HG03439 (cell line): Measurements from ENCODE around the gene MYL2.
A peak's percentile ranks its signal among the peaks of the same experiment; 100 is the strongest.

Experiments
- ATAC-seq: cut with Tn5 transposase; IDR thresholded peaks from one replicate; pipeline ENCODE4 v1.9.1; 2021; ENCODE audit warnings: mild to moderate bottlenecking, moderate library complexity; ENCODE audit not compliant: unreplicated experiment

MYL2 gene

GRCh38 chr12:110930348-110931314, 10.3 kb upstream of the MYL2 start:
- no peak for ATAC-seq

- no peak for ATAC-seq
Observed at GRCh38 chr12:110929818-110930217, 9.4 kb upstream of the MYL2 start.

GRCh38 chr12:110928700-110929099, 8.3 kb upstream of the MYL2 start:
- no peak for ATAC-seq

- no peak for ATAC-seq
Observed at GRCh38 chr12:110927546-110927945, 7.2 kb upstream of the MYL2 start.

GRCh38 chr12:110923692-110924334, 3.4 kb upstream of the MYL2 start:
- ATAC-seq, result no peak

- ATAC-seq, result no peak
Observed at GRCh38 chr12:110923192-110923591, 2.8 kb upstream of the MYL2 start.

- ATAC-seq, result no peak
Observed at GRCh38 chr12:110922652-110923051, 2.3 kb upstream of the MYL2 start.

GRCh38 chr12:110921262-110921661, 883 bp upstream of the MYL2 start:
- ATAC-seq, result no peak

GRCh38 chr12:110919720-110920119, 659 bp downstream of the MYL2 start:
- no peak for ATAC-seq

GRCh38 chr12:110917961-110918360, 2.4 kb downstream of the MYL2 start:
- no peak for ATAC-seq

GRCh38 chr12:110917467-110917866, 2.9 kb downstream of the MYL2 start:
- no peak for ATAC-seq

GRCh38 chr12:110916295-110916875, 4.0 kb downstream of the MYL2 start:
- no peak for ATAC-seq

- ATAC-seq, result peak; percentile 98
Observed at GRCh38 chr12:110913119-110914056, 7.0 kb downstream of the MYL2 start.

- no peak for ATAC-seq
Observed at GRCh38 chr12:110912263-110912662, 8.1 kb downstream of the MYL2 start.

- no peak for ATAC-seq
Observed at GRCh38 chr12:110908377-110909152, 11.8 kb downstream of the MYL2 start.

- ATAC-seq, result no peak
Observed at GRCh38 chr12:110907583-110907982, 12.8 kb downstream of the MYL2 start.

- ATAC-seq, result no peak
Observed at GRCh38 chr12:110906985-110907384, 13.4 kb downstream of the MYL2 start.

- ATAC-seq, result no peak
Observed at GRCh38 chr12:110906516-110906915, 13.9 kb downstream of the MYL2 start.

- no peak for ATAC-seq
Observed at GRCh38 chr12:110906083-110906482, 14.3 kb downstream of the MYL2 start.

- no peak for ATAC-seq
Observed at GRCh38 chr12:110903511-110903910, 16.9 kb downstream of the MYL2 start.
